Right renal pelvis (tissue), 4 donors: ENCODE data around the gene HTN1. TPM values are rescaled to one million over a fixed set of nuclear protein-coding genes. Genes with fewer than 3 reads are reported as not detected.
"Not testable (repeated sequence)": the region's sequence is repeated elsewhere in the genome, so short reads cannot be mapped to it uniquely, and the experiment has no call there.

ENCODE experiments used
- DNase-seq, 4 donors: peaks; one replicate each; pipeline ENCODE4 v3.0.0-alpha.2; 2013; ENCODE audit warnings: low read depth in 4 of 4, low spot score in 3 of 4, missing footprints in 1 of 4
- polyA plus RNA-seq, 4 donors: library from polyadenylated mRNA; unstranded; fragments of 120-200 nt; gene quantifications; one replicate each; pipeline ENCODE4 v1.2.1, GENCODE V29; 2013; ENCODE audit not compliant: insufficient read length in 4 of 4

HTN1 gene
- polyA plus RNA-seq: under 1 TPM in 1 of 4 donors, not detected in 3; 0.01 TPM

DNA sequence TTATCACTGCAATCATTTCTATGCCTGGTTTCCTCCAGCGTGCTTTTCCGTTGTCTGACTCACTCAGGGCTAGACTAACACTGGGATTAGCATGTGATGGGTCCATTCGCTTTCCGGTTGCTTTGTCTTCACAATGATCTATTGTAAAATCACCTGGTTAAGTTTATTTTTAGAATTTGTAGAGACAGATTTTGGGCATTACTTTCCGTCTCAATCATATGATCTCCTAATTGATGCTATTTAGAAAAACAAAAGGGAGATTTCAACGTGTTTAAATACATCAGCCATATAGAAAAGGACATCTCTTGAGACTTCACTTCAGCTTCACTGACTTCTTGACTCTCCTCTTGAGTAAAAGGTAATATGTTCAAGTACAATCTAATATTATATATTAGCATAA, at the start of gene HTN1:
Gene HTN1, plus strand, starts transcription at position 301 of the 400 bp plus-strand sequence. CDS start 2,639 bp downstream, outside the sequence.
- DNase-seq: not testable (repeated sequence)

- no peak for DNase-seq
Observed at GRCh38 chr4:70000711-70001110, 49.5 kb upstream of the HTN1 start.

DNA sequence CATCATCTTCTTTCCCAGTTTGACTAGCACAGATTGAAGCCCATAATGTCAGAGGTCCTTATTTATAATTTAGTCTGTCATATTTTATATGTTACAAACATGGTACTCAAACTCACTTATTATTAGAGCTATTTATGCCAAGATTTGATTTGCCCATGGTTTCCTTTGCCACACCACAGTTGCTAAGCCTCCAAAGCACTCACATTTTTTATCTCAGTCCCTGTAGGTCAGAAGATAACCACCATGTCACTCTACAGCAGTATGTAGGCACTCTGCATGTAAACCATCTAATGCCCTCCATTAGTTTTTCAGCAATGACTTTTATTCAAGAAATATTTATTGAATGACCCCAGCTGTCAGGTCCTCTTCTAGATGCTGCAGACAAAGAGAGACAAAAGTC, 47.7 kb upstream of the HTN1 start:
- DNase-seq: no peak

- DNase-seq: no peak
Observed at GRCh38 chr4:70008771-70009170, 41.5 kb upstream of the HTN1 start.

DNA sequence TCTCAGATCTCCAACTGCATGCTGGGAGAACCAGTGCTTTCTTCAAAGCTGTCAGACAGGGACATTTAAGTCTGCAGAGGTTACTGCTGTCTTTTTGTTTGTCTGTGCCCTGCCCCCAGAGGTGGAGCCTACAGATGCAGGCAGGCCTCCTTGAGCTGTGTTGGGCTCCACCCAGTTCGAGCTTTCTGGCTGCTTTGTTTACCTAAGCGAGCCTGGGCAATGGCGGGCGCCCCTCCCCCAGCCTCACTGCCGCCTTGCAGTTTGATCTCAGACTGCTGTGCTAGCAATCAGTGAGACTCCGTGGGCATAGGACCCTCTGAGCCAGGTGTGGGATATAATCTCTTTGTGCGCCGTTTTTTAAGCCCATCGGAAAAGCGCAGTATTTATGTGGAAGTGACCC, 31.2 kb upstream of the HTN1 start:
- DNase-seq: not testable (repeated sequence)

DNA sequence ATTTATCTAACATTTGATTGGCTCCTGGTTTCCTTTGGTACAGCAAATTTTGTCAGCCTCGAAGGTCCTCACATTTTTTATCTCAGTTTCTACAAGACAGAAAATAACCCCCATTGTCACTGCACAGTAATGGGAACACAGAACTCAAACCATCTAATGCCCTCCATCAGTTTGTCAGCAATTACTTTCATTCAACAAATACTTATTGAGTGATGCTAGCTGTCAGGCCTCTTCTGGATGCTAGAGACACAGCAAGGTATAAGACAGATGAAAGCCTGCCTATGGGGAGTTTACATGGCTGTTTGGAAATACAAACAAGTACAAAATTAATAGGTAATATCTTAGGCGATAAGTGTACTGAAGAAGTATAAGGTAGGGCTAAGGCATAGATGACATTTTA, 27.0 kb upstream of the HTN1 start:
- DNase-seq: no peak

DNA sequence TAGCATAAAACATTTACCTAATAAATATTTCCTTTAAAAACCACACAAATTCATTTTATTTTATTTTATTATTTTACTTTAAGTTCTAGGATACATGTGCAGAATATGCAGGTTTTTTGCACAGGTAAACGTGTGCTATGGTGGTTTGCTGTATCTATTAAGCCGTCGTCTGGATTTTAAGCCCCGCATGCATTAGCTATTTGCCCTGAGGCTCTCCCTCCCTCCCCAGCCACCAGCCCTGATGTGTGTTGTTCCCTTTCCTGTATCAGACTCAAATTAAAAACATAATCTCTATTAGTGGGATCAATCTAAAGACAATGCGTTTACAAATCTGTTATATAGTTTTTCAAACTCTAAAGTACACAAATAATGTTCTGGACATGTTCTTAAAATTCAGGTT, 23.2 kb upstream of the HTN1 start:
- DNase-seq: no peak

DNA sequence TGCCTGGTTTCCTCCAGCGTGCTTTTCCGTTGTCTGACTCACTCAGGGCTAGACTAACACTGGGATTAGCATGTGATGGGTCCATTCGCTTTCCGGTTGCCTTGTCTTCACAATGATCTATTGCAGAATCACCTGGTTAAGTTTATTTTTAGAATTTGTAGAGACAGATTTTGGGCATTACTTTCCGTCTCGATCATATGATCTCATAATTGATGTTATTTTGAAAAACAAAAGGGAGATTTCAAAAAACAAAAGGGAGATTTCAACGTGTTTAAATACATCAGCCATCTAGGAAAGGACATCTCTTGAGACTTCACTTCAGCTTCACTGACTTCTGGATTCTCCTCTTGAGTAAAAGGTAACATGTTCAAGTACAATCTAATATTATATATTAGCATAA, 22.1 kb upstream of the HTN1 start, which contains the start of gene HTN3:
Gene HTN3, plus strand, starts transcription at position 301 of the 400 bp plus-strand sequence. CDS start 2,282 bp downstream, outside the sequence.
- not testable (repeated sequence) for DNase-seq

GRCh38 chr4:70037559-70037958, 12.7 kb upstream of the HTN1 start:
- not testable (repeated sequence) for DNase-seq

- DNase-seq: not testable (repeated sequence)
Observed at GRCh38 chr4:70039928-70040327, 10.3 kb upstream of the HTN1 start.

DNA sequence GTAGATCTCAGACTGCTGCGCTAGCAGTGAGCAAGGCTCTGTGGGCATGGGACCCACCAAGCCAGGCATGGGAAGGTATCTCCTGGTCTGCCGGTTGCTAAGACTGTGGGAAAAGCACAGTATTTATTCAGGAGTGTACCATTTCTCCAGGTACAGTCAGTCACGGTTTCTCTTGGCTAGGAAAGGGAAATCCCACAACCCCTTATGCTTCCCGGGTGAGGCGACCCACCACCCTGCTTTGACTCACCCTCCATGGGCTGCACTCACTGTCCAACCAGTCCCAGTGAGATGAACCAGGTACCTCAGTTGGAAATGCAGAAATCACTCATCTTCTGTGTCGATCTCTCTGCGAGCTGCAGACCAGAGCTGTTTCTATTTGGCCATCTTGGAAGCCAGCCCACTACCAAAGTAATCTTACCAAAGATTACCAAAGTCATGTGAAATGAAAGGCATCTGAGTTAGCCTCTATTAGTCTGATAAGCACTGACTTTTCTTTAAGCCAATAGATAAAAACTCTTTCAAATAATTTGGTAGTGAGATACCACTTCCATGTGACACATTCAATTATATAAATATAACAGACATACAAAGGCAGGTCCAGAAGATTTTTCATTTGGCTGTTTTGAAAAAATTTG, 8.5 kb upstream of the HTN1 start:
- no peak for DNase-seq

DNA sequence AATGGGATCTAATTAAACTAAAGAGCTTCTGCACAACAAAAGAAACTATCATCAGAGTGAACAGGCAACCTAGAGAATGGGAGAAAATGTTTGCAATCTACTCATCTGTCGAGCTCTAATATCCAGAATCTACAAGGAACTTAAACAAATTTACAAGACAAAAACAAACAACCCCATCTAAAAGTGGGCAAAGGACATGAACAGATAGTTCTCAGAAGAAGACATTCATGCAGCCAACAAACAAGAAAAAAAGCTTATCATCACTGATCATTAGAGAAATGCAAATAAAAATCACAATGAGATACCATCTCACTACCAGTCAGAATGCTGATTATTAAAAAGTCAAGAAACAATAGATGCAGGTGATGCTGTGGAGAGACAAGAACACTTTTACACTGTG, 6.3 kb downstream of the HTN1 start:
- not testable (repeated sequence) for DNase-seq

- DNase-seq: no peak
Observed at GRCh38 chr4:70057651-70058050, 7.4 kb downstream of the HTN1 start.

- DNase-seq: no peak
Observed at GRCh38 chr4:70059149-70059548, 8.9 kb downstream of the HTN1 start.

- DNase-seq: no peak
Observed at GRCh38 chr4:70062000-70062399, 11.8 kb downstream of the HTN1 start.

DNA sequence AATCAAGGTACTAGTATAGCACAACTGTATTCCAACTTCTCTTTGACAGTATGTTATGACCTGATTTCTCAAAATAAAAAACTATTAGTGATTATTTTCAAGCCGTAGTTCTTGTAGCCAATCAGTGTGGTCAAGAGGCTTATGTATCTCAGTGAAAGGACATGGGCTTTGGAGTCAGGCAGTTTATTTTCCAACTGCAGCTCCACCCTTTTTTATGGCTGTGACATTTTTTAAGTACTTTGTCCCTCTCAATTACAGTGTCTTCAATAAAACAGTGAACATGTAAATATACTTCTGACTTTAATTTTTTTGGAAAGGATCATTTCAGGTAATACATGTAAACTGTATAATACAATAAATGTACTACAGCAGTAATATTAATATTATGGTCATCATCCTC, 30.0 kb downstream of the HTN1 start:
- DNase-seq: no peak

GRCh38 chr4:70099206-70099605, 49.0 kb downstream of the HTN1 start:
- no peak for DNase-seq

Other genes starting within 250 kb of the HTN1 start
- 100 to 1,000 TPM; 335 to 659 (median 589) TPM for gene SULT1E1, start 190.3 kb upstream of the HTN1 start, polyA plus RNA-seq
- under 1 TPM in 1 of 4 donors, not detected in 3; 0.09 TPM for gene CSN1S1, start 119.4 kb upstream of the HTN1 start, polyA plus RNA-seq
- not detected for gene CSN2, start 84.7 kb upstream of the HTN1 start, polyA plus RNA-seq
- gene STATH, start 54.5 kb upstream of the HTN1 start, polyA plus RNA-seq: under 1 TPM; 0.26 to 0.69 (median 0.43) TPM
- gene HTN3, start 22.0 kb upstream of the HTN1 start, polyA plus RNA-seq: not detected
- gene PRR27, start 103.8 kb downstream of the HTN1 start, polyA plus RNA-seq: under 1 TPM; 0.04 to 0.14 (median 0.06) TPM
- gene ODAM, start 145.3 kb downstream of the HTN1 start, polyA plus RNA-seq: 1 to 10 TPM in 3 of 4 donors, under 1 TPM in 1; 0.65 to 1.9 (median 1.3) TPM
- gene FDCSP, start 175.7 kb downstream of the HTN1 start, polyA plus RNA-seq: 1 to 10 TPM in 2 of 4 donors, under 1 TPM in 2; 0.49 to 2.0 (median 0.89) TPM
- under 1 TPM in 1 of 4 donors, not detected in 3; 0.06 TPM for gene CSN3, start 192.2 kb downstream of the HTN1 start, polyA plus RNA-seq